ENCODE results near the gene HOMER1. TPM values are rescaled to one million over a fixed set of nuclear protein-coding genes. Genes with fewer than 3 reads are reported as not detected.

The HOMER1 gene
- total RNA-seq, 1 experiment from 2014 or later: 9.1 TPM

DNA sequence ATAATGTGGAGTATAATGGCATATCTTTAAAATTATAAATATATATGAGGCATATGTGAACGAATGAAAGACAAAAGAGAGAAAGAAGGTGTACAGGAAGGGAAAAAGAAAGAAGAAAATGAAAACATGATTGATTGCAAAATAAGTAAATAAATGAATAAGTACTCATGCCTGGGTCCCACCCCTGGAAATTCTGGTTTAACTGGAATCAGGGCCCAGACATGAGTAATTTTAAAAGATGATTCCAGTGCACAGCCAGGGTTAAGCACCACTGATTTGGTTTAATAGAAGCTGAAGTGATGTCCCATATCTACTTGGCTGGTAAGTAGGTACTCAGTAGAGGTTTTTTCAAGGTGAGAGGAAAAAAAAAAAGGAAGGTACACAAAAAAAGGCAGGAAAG is 34.0 kb upstream of the HOMER1 start:
- Histone ChIP-seq H4K20me1 (ENCODE audit: low read length) (no peaks in the 10 kb centered on the region), H3K36me3 (ENCODE audit: low read depth, low read length) (no peaks in the 10 kb centered on the region), H3K4me3 (ENCODE audit: low read length) (peak overlapping the region; percentile 40; the same call in 1 of the 2 replicates), H2AFZ (ENCODE audit: low read length) (0 out of 2 replicates have a peak overlapping the region, but pooled peaks have one; percentile 48), H3F3A (ENCODE audit: low read length, unreplicated experiment) (no peaks in the 10 kb centered on the region), H3K9ac (ENCODE audit: low read length) (no peak overlapping the region), H3K79me2 (ENCODE audit: low read length) (no peaks in the 10 kb centered on the region), H3K4me1 (ENCODE audit: insufficient read depth, low read length) (peaks cover 30% of the 10 kb centered on the region), H3K27ac (ENCODE audit: low read length) (peak overlapping the region; percentile 57), H3K4me2 (ENCODE audit: low read length) (peak overlapping the region; percentile 75), H3K9me2 (replicated peaks; ENCODE audit: low read length) (no peaks in the 10 kb centered on the region), H3K27me3 (ENCODE audit: low read length) (no peaks in the 10 kb centered on the region), H3K9me3 (ENCODE audit: low read length) (no peaks in the 10 kb centered on the region)
- no TSS peak for BruUV-seq (replicated peaks)
- DNase-seq (peak; percentile 83), ATAC-seq (peak; percentile 71)
- POLR2A ChIA-PET (ENCODE audit: unreplicated experiment): no interaction called here
- TF ChIP-seq EZH2phosphoT487 (IDR thresholded peaks at IDR 0.05; ENCODE audit: borderline replicate concordance, low read length) (no peak), CTCF (conservative IDR thresholded peaks at IDR 0.05; ENCODE audit: low read depth, low read length) (no peak), EZH2 (IDR thresholded peaks at IDR 0.05; ENCODE audit: low read length, unreplicated experiment) (no peak)
- CTCF ChIA-PET: no interaction called here
- intact Hi-C loops (cut with micrococcal nuclease): no loop called here

DNA sequence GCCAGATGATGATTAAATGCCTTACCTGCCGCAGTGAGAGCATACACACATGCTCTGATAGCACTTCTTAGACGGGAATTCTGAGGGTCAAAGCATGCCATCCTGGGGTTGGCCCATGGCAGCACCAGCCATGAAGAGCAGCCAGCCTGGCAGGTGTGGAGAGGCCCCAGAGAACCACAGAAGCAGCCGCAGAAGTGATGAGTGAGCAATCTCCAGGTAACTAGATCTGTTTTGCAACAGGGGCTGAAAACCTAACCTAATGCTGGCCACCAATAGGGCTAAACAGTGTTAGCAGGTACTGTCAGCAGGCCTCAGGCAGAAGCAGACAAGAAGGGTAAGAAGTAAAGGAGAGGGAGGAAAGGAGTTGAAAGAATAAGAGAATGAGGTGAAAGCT is 33.5 kb upstream of the HOMER1 start:
- Histone ChIP-seq H3K4me3 (ENCODE audit: low read length) (peak overlapping the region; percentile 40; the same call in 1 of the 2 replicates), H3K9me3 (ENCODE audit: low read length) (no peaks in the 10 kb centered on the region), H3F3A (ENCODE audit: low read length, unreplicated experiment) (no peaks in the 10 kb centered on the region), H2AFZ (ENCODE audit: low read length) (peak overlapping the region; percentile 48; the same call in 1 of the 2 replicates), H3K27me3 (ENCODE audit: low read length) (no peaks in the 10 kb centered on the region), H3K36me3 (ENCODE audit: low read depth, low read length) (no peaks in the 10 kb centered on the region), H3K27ac (ENCODE audit: low read length) (peak overlapping the region; percentile 57), H4K20me1 (ENCODE audit: low read length) (no peaks in the 10 kb centered on the region), H3K9ac (ENCODE audit: low read length) (no peak overlapping the region), H3K79me2 (ENCODE audit: low read length) (no peaks in the 10 kb centered on the region), H3K9me2 (replicated peaks; ENCODE audit: low read length) (no peaks in the 10 kb centered on the region), H3K4me2 (ENCODE audit: low read length) (peak overlapping the region; percentile 75), H3K4me1 (ENCODE audit: insufficient read depth, low read length) (peaks cover 30% of the 10 kb centered on the region)
- ChIA-PET CTCF (no interaction called here), POLR2A (ENCODE audit: unreplicated experiment) (no interaction called here)
- DNase-seq (peak; percentile 41), ATAC-seq (no peak)
- no TSS peak for BruUV-seq (replicated peaks)
- intact Hi-C loops (cut with micrococcal nuclease): no loop called here
- TF ChIP-seq CTCF (conservative IDR thresholded peaks at IDR 0.05; ENCODE audit: low read depth, low read length) (no peak), EZH2phosphoT487 (IDR thresholded peaks at IDR 0.05; ENCODE audit: borderline replicate concordance, low read length) (no peak), EZH2 (IDR thresholded peaks at IDR 0.05; ENCODE audit: low read length, unreplicated experiment) (no peak)

DNA sequence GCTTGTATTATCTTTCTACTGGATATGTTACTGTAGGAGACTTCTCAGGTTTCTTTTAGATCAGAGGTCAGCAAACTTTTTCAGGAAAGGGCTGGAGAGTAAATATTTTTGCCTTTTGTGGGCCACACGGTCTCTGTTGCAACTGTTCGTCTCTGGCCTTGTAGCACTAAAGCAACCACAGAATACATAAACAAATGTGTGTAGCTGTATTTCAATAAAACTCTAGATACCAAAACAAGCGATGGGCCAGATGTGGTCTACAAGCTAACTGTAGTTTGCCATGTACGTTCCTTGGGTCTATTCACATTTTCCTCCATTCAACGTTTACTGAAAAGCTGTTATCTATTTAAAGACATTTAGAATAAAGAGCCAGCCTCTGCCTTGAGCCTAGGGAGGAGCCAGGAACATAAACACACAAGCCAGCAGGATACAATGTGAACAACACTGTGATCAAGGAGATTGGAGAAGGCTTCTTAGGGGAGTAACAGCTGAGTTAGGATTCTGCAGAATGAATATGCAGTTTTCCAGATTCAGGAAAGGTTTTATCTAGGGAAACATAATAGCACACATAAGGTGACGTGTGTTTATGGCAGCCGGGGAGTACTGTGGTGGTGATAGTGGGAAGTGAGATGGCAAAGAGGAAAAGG is 33.0 kb upstream of the HOMER1 start:
- ATAC-seq: no peak
- CTCF ChIA-PET: no interaction called here
- H3K36me3 ChIP-seq (ENCODE audit: low read depth, low read length): no peaks in the 10 kb centered on the region

More for the DNA sequence above, 33.0 kb upstream of the HOMER1 start:
- H3K9me2 ChIP-seq (replicated peaks; ENCODE audit: low read length): no peaks in the 10 kb centered on the region
- H3F3A ChIP-seq (ENCODE audit: low read length, unreplicated experiment): no peaks in the 10 kb centered on the region
- H3K79me2 ChIP-seq (ENCODE audit: low read length): no peaks in the 10 kb centered on the region
- H3K27me3 ChIP-seq (ENCODE audit: low read length): no peaks in the 10 kb centered on the region
- TF ChIP-seq CTCF (conservative IDR thresholded peaks at IDR 0.05; ENCODE audit: low read depth, low read length) (no peak), EZH2 (IDR thresholded peaks at IDR 0.05; ENCODE audit: low read length, unreplicated experiment) (no peak), EZH2phosphoT487 (IDR thresholded peaks at IDR 0.05; ENCODE audit: borderline replicate concordance, low read length) (no peak)
- peak; percentile 28 for DNase-seq
- H3K4me3 ChIP-seq (ENCODE audit: low read length): no peak overlapping the region
- peak overlapping the region; percentile 75 for H3K4me2 ChIP-seq (ENCODE audit: low read length)
- peak overlapping the region; percentile 57; the same call in 1 of the 2 replicates for H3K27ac ChIP-seq (ENCODE audit: low read length)
- H3K4me1 ChIP-seq (ENCODE audit: insufficient read depth, low read length): peaks cover 30% of the 10 kb centered on the region
- no peak overlapping the region for H2AFZ ChIP-seq (ENCODE audit: low read length)
- intact Hi-C loops (cut with micrococcal nuclease): no loop called here
- no TSS peak for BruUV-seq (replicated peaks)
- no peak overlapping the region for H3K9ac ChIP-seq (ENCODE audit: low read length)
- H4K20me1 ChIP-seq (ENCODE audit: low read length): no peaks in the 10 kb centered on the region
- no peaks in the 10 kb centered on the region for H3K9me3 ChIP-seq (ENCODE audit: low read length)
- POLR2A ChIA-PET (ENCODE audit: unreplicated experiment): no interaction called here
